HepG2 (cell line): ENCODE results near the gene NEBL.

ENCODE experiments used
- ETV6 ChIP-seq: sonication (generic); formaldehyde crosslinking; conservative IDR thresholded peaks from 2 replicates; pipeline ENCODE4 v1.4.0; 2020; ENCODE audit warnings: missing genetic modification reagents
- GTF2F1 ChIP-seq: fragments of 150-350 bp; IDR thresholded peaks from 2 replicates; pipeline ENCODE4 v1.6.1; 2014; ENCODE audit warnings: low read length
- MAFG ChIP-seq: sonication (generic); formaldehyde crosslinking; IDR thresholded peaks from 2 replicates; pipeline ENCODE4 v1.5.1; 2020; ENCODE audit warnings: mild to moderate bottlenecking, missing genetic modification reagents
- POLR2A ChIP-seq, 2 experiments: IDR thresholded peaks; 2 replicates each; pipeline ENCODE4 v1.6.1; 2011; ENCODE audit warnings: low read depth in 2 of 2, low read length in 2 of 2, mild to moderate bottlenecking in 1 of 2, moderate library complexity in 1 of 2; ENCODE audit not compliant: insufficient read depth in 1 of 2
- ZFP90 ChIP-seq: sonication (generic); formaldehyde crosslinking; IDR thresholded peaks from 2 replicates; pipeline ENCODE4 v1.8.0; 2022; ENCODE audit warnings: missing genetic modification reagents, mild to moderate bottlenecking, inconsistent platforms, borderline replicate concordance
- ZNF570 ChIP-seq: sonication (generic); formaldehyde crosslinking; IDR thresholded peaks from 2 replicates; pipeline ENCODE4 v1.4.0; 2020; ENCODE audit warnings: mild to moderate bottlenecking, missing genetic modification reagents, borderline replicate concordance
- ZNF766 ChIP-seq: sonication (generic); formaldehyde crosslinking; IDR thresholded peaks from 2 replicates; pipeline ENCODE4 v1.5.0; 2020; ENCODE audit warnings: missing genetic modification reagents, borderline replicate concordance
- TF ChIP-seq, protein P1 (sequence below): sonication (generic); formaldehyde crosslinking; IDR thresholded peaks from 2 replicates; pipeline ENCODE4 v1.4.0; 2020; ENCODE audit warnings: missing genetic modification reagents
- TF ChIP-seq, protein P2 (sequence below): fragments of 450-650 bp; IDR thresholded peaks from 2 replicates; pipeline ENCODE4 v1.6.1; 2016
- TF ChIP-seq, protein P3 (sequence below): sonication (generic); formaldehyde crosslinking; IDR thresholded peaks from 2 replicates; pipeline ENCODE4 v1.5.0; 2020; ENCODE audit warnings: mild to moderate bottlenecking, missing genetic modification reagents, moderate library complexity
- TF ChIP-seq, protein P4 (sequence below): sonication (generic); formaldehyde crosslinking; IDR thresholded peaks from 2 replicates; pipeline ENCODE4 v1.8.0; 2022; ENCODE audit warnings: missing genetic modification reagents, mild to moderate bottlenecking, moderate library complexity, borderline replicate concordance
- TF ChIP-seq, protein P5 (sequence below): sonication (generic); formaldehyde crosslinking; IDR thresholded peaks from 2 replicates; pipeline ENCODE4 v1.4.0; 2020; ENCODE audit warnings: missing genetic modification reagents
- TF ChIP-seq, protein P6 (sequence below): sonication (generic); formaldehyde crosslinking; IDR thresholded peaks from 2 replicates; pipeline ENCODE4 v1.4.0; 2020; ENCODE audit warnings: missing genetic modification reagents, mild to moderate bottlenecking, borderline replicate concordance

DNA sequence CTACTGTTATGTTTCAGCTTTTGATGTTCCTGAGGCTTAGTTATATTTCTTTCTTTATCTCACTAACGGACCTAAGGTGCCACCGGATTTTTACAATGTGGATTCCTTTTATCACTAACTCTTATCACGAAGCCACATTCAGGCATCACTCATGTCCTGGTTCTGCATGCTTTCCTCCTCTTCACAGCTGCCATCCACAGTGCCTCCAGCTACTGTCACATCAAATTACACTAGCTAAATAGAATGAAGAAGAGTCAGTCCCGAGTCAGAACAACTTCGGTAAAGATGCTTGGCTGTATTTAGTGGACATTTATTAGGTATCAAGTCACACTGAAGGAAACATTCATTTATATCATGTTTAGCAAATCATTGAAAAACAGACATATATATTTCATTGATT lies 153.2 kb downstream of the NEBL start:
- TF ChIP-seq, protein P1, sequence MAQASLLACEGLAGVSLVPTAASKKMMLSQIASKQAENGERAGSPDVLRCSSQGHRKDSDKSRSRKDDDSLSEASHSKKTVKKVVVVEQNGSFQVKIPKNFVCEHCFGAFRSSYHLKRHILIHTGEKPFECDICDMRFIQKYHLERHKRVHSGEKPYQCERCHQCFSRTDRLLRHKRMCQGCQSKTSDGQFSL (CRISPR knock-in tag): no peak
- TF ChIP-seq MAFG: no peak
- no peak for TF ChIP-seq ZNF766 (CRISPR knock-in tag)
- TF ChIP-seq, protein P2, sequence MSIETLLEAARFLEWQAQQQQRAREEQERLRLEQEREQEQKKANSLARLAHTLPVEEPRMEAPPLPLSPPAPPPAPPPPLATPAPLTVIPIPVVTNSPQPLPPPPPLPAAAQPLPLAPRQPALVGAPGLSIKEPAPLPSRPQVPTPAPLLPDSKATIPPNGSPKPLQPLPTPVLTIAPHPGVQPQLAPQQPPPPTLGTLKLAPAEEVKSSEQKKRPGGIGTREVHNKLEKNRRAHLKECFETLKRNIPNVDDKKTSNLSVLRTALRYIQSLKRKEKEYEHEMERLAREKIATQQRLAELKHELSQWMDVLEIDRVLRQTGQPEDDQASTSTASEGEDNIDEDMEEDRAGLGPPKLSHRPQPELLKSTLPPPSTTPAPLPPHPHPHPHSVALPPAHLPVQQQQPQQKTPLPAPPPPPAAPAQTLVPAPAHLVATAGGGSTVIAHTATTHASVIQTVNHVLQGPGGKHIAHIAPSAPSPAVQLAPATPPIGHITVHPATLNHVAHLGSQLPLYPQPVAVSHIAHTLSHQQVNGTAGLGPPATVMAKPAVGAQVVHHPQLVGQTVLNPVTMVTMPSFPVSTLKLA: no peak
- TF ChIP-seq, protein P3, sequence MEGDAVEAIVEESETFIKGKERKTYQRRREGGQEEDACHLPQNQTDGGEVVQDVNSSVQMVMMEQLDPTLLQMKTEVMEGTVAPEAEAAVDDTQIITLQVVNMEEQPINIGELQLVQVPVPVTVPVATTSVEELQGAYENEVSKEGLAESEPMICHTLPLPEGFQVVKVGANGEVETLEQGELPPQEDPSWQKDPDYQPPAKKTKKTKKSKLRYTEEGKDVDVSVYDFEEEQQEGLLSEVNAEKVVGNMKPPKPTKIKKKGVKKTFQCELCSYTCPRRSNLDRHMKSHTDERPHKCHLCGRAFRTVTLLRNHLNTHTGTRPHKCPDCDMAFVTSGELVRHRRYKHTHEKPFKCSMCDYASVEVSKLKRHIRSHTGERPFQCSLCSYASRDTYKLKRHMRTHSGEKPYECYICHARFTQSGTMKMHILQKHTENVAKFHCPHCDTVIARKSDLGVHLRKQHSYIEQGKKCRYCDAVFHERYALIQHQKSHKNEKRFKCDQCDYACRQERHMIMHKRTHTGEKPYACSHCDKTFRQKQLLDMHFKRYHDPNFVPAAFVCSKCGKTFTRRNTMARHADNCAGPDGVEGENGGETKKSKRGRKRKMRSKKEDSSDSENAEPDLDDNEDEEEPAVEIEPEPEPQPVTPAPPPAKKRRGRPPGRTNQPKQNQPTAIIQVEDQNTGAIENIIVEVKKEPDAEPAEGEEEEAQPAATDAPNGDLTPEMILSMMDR: no peak
- TF ChIP-seq, protein P4, sequence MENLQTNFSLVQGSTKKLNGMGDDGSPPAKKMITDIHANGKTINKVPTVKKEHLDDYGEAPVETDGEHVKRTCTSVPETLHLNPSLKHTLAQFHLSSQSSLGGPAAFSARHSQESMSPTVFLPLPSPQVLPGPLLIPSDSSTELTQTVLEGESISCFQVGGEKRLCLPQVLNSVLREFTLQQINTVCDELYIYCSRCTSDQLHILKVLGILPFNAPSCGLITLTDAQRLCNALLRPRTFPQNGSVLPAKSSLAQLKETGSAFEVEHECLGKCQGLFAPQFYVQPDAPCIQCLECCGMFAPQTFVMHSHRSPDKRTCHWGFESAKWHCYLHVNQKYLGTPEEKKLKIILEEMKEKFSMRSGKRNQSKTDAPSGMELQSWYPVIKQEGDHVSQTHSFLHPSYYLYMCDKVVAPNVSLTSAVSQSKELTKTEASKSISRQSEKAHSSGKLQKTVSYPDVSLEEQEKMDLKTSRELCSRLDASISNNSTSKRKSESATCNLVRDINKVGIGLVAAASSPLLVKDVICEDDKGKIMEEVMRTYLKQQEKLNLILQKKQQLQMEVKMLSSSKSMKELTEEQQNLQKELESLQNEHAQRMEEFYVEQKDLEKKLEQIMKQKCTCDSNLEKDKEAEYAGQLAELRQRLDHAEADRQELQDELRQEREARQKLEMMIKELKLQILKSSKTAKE: no peak
- TF ChIP-seq, protein P5, sequence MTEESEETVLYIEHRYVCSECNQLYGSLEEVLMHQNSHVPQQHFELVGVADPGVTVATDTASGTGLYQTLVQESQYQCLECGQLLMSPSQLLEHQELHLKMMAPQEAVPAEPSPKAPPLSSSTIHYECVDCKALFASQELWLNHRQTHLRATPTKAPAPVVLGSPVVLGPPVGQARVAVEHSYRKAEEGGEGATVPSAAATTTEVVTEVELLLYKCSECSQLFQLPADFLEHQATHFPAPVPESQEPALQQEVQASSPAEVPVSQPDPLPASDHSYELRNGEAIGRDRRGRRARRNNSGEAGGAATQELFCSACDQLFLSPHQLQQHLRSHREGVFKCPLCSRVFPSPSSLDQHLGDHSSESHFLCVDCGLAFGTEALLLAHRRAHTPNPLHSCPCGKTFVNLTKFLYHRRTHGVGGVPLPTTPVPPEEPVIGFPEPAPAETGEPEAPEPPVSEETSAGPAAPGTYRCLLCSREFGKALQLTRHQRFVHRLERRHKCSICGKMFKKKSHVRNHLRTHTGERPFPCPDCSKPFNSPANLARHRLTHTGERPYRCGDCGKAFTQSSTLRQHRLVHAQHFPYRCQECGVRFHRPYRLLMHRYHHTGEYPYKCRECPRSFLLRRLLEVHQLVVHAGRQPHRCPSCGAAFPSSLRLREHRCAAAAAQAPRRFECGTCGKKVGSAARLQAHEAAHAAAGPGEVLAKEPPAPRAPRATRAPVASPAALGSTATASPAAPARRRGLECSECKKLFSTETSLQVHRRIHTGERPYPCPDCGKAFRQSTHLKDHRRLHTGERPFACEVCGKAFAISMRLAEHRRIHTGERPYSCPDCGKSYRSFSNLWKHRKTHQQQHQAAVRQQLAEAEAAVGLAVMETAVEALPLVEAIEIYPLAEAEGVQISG: no peak
- TF ChIP-seq GTF2F1: no peak
- TF ChIP-seq ZFP90: no peak
- TF ChIP-seq ETV6: no peak
- TF ChIP-seq ZNF570 (CRISPR knock-in tag): no peak
- TF ChIP-seq POLR2A (IDR thresholded peaks at IDR 0.05; ENCODE audit: insufficient read depth in 1 of 2, low read depth in 2 of 2, low read length in 2 of 2): no peak
- TF ChIP-seq, protein P6, sequence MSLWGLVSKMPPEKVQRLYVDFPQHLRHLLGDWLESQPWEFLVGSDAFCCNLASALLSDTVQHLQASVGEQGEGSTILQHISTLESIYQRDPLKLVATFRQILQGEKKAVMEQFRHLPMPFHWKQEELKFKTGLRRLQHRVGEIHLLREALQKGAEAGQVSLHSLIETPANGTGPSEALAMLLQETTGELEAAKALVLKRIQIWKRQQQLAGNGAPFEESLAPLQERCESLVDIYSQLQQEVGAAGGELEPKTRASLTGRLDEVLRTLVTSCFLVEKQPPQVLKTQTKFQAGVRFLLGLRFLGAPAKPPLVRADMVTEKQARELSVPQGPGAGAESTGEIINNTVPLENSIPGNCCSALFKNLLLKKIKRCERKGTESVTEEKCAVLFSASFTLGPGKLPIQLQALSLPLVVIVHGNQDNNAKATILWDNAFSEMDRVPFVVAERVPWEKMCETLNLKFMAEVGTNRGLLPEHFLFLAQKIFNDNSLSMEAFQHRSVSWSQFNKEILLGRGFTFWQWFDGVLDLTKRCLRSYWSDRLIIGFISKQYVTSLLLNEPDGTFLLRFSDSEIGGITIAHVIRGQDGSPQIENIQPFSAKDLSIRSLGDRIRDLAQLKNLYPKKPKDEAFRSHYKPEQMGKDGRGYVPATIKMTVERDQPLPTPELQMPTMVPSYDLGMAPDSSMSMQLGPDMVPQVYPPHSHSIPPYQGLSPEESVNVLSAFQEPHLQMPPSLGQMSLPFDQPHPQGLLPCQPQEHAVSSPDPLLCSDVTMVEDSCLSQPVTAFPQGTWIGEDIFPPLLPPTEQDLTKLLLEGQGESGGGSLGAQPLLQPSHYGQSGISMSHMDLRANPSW: no peak
